H9 (cell line): Measurements from ENCODE around the gene TNC. TPM values are rescaled to one million over a fixed set of nuclear protein-coding genes. Genes with fewer than 3 reads are reported as not detected.

ENCODE experiments used
- DNase-seq: peaks from one replicate; pipeline ENCODE4 v3.0.0-alpha.2; 2017
- H2AFZ ChIP-seq: one replicate; pipeline ENCODE4 v1.6.1; 2013; ENCODE audit warnings: mild to moderate bottlenecking, low read length, control low read depth, moderate library complexity
- H2AK5ac ChIP-seq: 2 replicates; pipeline ENCODE4 v1.6.1; 2013; ENCODE audit warnings: low read length, control low read depth, mixed read lengths; ENCODE audit not compliant: insufficient read length
- H2BK120ac ChIP-seq: one replicate; pipeline ENCODE4 v1.6.1; 2013; ENCODE audit warnings: low read depth, mild to moderate bottlenecking, low read length, control low read depth, inconsistent platforms; ENCODE audit not compliant: poor library complexity, severe bottlenecking
- H2BK12ac ChIP-seq: 2 replicates; pipeline ENCODE4 v1.6.1; 2013; ENCODE audit warnings: low read length, control low read depth, mixed read lengths, low read depth; ENCODE audit not compliant: insufficient read length
- H2BK15ac ChIP-seq: 2 replicates; pipeline ENCODE4 v1.6.1; 2013; ENCODE audit warnings: low read depth, low read length, control low read depth
- H2BK20ac ChIP-seq: one replicate; pipeline ENCODE4 v1.6.1; 2013; ENCODE audit warnings: low read depth, mild to moderate bottlenecking, low read length, control low read depth, inconsistent platforms; ENCODE audit not compliant: poor library complexity, severe bottlenecking
- H2BK5ac ChIP-seq: 2 replicates; pipeline ENCODE4 v1.6.1; 2013; ENCODE audit warnings: low read length, control low read depth, mixed read lengths; ENCODE audit not compliant: insufficient read length
- H3K14ac ChIP-seq: 2 replicates; pipeline ENCODE4 v1.6.1; 2013; ENCODE audit warnings: low read length, control low read depth; ENCODE audit not compliant: insufficient read depth
- H3K18ac ChIP-seq: 2 replicates; pipeline ENCODE4 v1.6.1; 2013; ENCODE audit warnings: low read depth, mild to moderate bottlenecking, mixed read lengths, low read length, control low read depth; ENCODE audit not compliant: insufficient read length
- H3K23ac ChIP-seq: 2 replicates; pipeline ENCODE4 v1.6.1; 2013; ENCODE audit warnings: low read length, control low read depth, mixed read lengths, low read depth; ENCODE audit not compliant: insufficient read length
- H3K23me2 ChIP-seq: 2 replicates; pipeline ENCODE4 v1.6.1; 2013; ENCODE audit warnings: low read depth, mild to moderate bottlenecking, mixed read lengths, low read length, control low read depth; ENCODE audit not compliant: insufficient read length, poor library complexity, severe bottlenecking
- H3K27ac ChIP-seq: 2 replicates; pipeline ENCODE4 v1.5.1; 2013; ENCODE audit warnings: low read length, control low read depth, mixed read lengths, low read depth; ENCODE audit not compliant: insufficient read length
- H3K27me3 ChIP-seq: 2 replicates; pipeline ENCODE4 v1.6.1; 2013; ENCODE audit warnings: low read length, control low read depth, inconsistent platforms; ENCODE audit not compliant: insufficient read depth
- H3K4ac ChIP-seq: 2 replicates; pipeline ENCODE4 v1.6.1; 2013; ENCODE audit warnings: low read depth, mild to moderate bottlenecking, control low read depth, inconsistent platforms, low read length, moderate library complexity
- H3K4me1 ChIP-seq: 2 replicates; pipeline ENCODE4 v1.6.1; 2013; ENCODE audit warnings: low read length, control low read depth, inconsistent platforms; ENCODE audit not compliant: insufficient read depth
- H3K4me2 ChIP-seq: 2 replicates; pipeline ENCODE4 v1.6.1; 2013; ENCODE audit warnings: low read length, control low read depth, mixed read lengths; ENCODE audit not compliant: insufficient read length, insufficient read depth
- H3K56ac ChIP-seq: 2 replicates; pipeline ENCODE4 v1.6.1; 2013; ENCODE audit warnings: low read depth, mild to moderate bottlenecking, mixed read lengths, low read length, control low read depth; ENCODE audit not compliant: insufficient read length
- H3K79me1 ChIP-seq: 2 replicates; pipeline ENCODE4 v1.6.1; 2013; ENCODE audit warnings: low read depth, mild to moderate bottlenecking, moderate library complexity, low read length, control low read depth, inconsistent platforms; ENCODE audit not compliant: insufficient read depth, poor library complexity, severe bottlenecking
- H3K79me2 ChIP-seq: 2 replicates; pipeline ENCODE4 v1.6.1; 2013; ENCODE audit warnings: low read length, control low read depth, inconsistent platforms; ENCODE audit not compliant: insufficient read depth
- H3K9ac ChIP-seq: 2 replicates; pipeline ENCODE4 v1.6.1; 2013; ENCODE audit warnings: low read length, control low read depth, mixed read lengths; ENCODE audit not compliant: insufficient read length; ENCODE audit errors: extremely low read depth
- H3K9me3 ChIP-seq: one replicate; pipeline ENCODE4 v1.6.1; 2013; ENCODE audit warnings: low read depth, low read length, inconsistent platforms; ENCODE audit not compliant: control insufficient read depth
- H3T11ph ChIP-seq: one replicate; pipeline ENCODE4 v1.6.1; 2013; ENCODE audit warnings: mild to moderate bottlenecking, low read length, control low read depth, inconsistent platforms
- H4K20me1 ChIP-seq: one replicate; pipeline ENCODE4 v1.6.1; 2013; ENCODE audit not compliant: control insufficient read depth, insufficient read length, insufficient read depth
- H4K5ac ChIP-seq: 2 replicates; pipeline ENCODE4 v1.6.1; 2013; ENCODE audit warnings: low read depth, mild to moderate bottlenecking, mixed read lengths, low read length, control low read depth; ENCODE audit not compliant: insufficient read length
- H4K8ac ChIP-seq: replicated peaks from 2 replicates; pipeline ENCODE4 v1.6.1; 2013; ENCODE audit warnings: low read length, control low read depth, mixed read lengths, low read depth; ENCODE audit not compliant: insufficient read length
- H4K91ac ChIP-seq: 2 replicates; pipeline ENCODE4 v1.6.1; 2013; ENCODE audit warnings: low read depth, mild to moderate bottlenecking, moderate library complexity, mixed read lengths, low read length, control low read depth; ENCODE audit not compliant: insufficient read length
- H3K27ac Mint-ChIP-seq, 3 experiments: 2 replicates in 2 of 3; 3 replicates in 1 of 3; pipeline ENCODE4 v1.8.0; 2020 to 2021; ENCODE audit warnings: mixed read lengths in 3 of 3, mild to moderate bottlenecking in 1 of 3, moderate library complexity in 1 of 3
- H3K27me3 Mint-ChIP-seq: 2 replicates; pipeline ENCODE4 v1.8.0; 2021; ENCODE audit warnings: low read depth, mild to moderate bottlenecking, moderate library complexity, mixed read lengths
- H3K36me3 Mint-ChIP-seq, 3 experiments: 2 replicates in 2 of 3; 3 replicates in 1 of 3; pipeline ENCODE4 v1.8.0; 2020 to 2021; ENCODE audit warnings: low read depth in 3 of 3, mixed read lengths in 3 of 3; ENCODE audit not compliant: insufficient read depth in 1 of 3
- H3K4me1 Mint-ChIP-seq, 2 experiments: 2 replicates each; pipeline ENCODE4 v1.8.0; 2020; ENCODE audit warnings: mixed read lengths in 2 of 2
- H3K4me3 Mint-ChIP-seq, 2 experiments: 2 replicates in 1 of 2; 3 replicates in 1 of 2; pipeline ENCODE4 v1.8.0; 2020 to 2021; ENCODE audit warnings: mild to moderate bottlenecking in 2 of 2, mixed read lengths in 2 of 2, moderate library complexity in 1 of 2
- H3K9me3 Mint-ChIP-seq, 2 experiments: 2 replicates in 1 of 2; 3 replicates in 1 of 2; pipeline ENCODE4 v1.8.0; 2020; ENCODE audit warnings: mild to moderate bottlenecking in 2 of 2, mixed read lengths in 2 of 2, moderate library complexity in 1 of 2
- WGBS: extraction: QIAGEN DNeasy Blood & Tissue Kit; methylation state at CpG from one replicate; pipeline ENCODE4 v1.1.7; 2013; ENCODE audit warnings: missing lambda C conversion rate, low lambda C conversion rate, mixed read lengths; ENCODE audit not compliant: insufficient read length; ENCODE audit errors: extremely low coverage; 5-methylcytosine and 5-hydroxymethylcytosine counted together
- total RNA-seq: library from RNA; stranded (reverse); gene quantifications from 2 replicates; pipeline ENCODE4 v1.2.1, GENCODE V29; 2021
- TF ChIP-seq, protein P1 (sequence below): fragments of 200-600 bp; sonication (generic); conservative IDR thresholded peaks from 3 replicates; pipeline ENCODE4 v1.8.0; 2021; ENCODE audit warnings: antibody characterized with exemption, mild to moderate bottlenecking

TNC gene
- total RNA-seq, 1 experiment from 2014 or later, result 0.63 TPM

GRCh38 chr9:115106642-115107041, 11.3 kb downstream of the TNC start:
- H3K56ac ChIP-seq, result no peak overlapping the region
- no peak overlapping the region for H3K4me2 ChIP-seq
- H4K20me1 ChIP-seq, result no peaks in the 10 kb centered on the region
- Mint-ChIP-seq H3K9me3 (no peaks in the 10 kb centered on the region; a peak in 1 of 5 replicates), H3K4me3 (no peak overlapping the region), H3K27ac (no peak overlapping the region), H3K36me3 (no peaks in the 10 kb centered on the region), H3K27me3 (peaks cover 64% of the 10 kb centered on the region), H3K4me1 (peaks cover 0 to 3% of the 10 kb centered on the region in 2 experiments; a peak in 1 of 4 replicates)
- 0 out of 2 replicates have a peak, but pooled peaks cover 2% of the 10 kb centered on the region for H3K79me2 ChIP-seq
- no peak overlapping the region for H2BK12ac ChIP-seq
- H3K14ac ChIP-seq, result no peak overlapping the region
- no peaks in the 10 kb centered on the region for H3K23me2 ChIP-seq
- no peak overlapping the region for H3K4ac ChIP-seq
- H3K79me1 ChIP-seq, result no peaks in the 10 kb centered on the region
- H3K18ac ChIP-seq, result no peak overlapping the region
- H3K9ac ChIP-seq, result no peak overlapping the region
- TF ChIP-seq, protein P1, sequence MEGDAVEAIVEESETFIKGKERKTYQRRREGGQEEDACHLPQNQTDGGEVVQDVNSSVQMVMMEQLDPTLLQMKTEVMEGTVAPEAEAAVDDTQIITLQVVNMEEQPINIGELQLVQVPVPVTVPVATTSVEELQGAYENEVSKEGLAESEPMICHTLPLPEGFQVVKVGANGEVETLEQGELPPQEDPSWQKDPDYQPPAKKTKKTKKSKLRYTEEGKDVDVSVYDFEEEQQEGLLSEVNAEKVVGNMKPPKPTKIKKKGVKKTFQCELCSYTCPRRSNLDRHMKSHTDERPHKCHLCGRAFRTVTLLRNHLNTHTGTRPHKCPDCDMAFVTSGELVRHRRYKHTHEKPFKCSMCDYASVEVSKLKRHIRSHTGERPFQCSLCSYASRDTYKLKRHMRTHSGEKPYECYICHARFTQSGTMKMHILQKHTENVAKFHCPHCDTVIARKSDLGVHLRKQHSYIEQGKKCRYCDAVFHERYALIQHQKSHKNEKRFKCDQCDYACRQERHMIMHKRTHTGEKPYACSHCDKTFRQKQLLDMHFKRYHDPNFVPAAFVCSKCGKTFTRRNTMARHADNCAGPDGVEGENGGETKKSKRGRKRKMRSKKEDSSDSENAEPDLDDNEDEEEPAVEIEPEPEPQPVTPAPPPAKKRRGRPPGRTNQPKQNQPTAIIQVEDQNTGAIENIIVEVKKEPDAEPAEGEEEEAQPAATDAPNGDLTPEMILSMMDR, result no peak
- no peaks in the 10 kb centered on the region for H3K27me3 ChIP-seq
- no peak overlapping the region for H2AFZ ChIP-seq
- no peak overlapping the region for H4K5ac ChIP-seq
- H3K9me3 ChIP-seq, result no peaks in the 10 kb centered on the region
- H2BK5ac ChIP-seq, result no peak overlapping the region
- no peak overlapping the region for H4K8ac ChIP-seq
- no peaks in the 10 kb centered on the region for H3K4me1 ChIP-seq
- H2BK15ac ChIP-seq, result no peak overlapping the region
- no peak overlapping the region for H3T11ph ChIP-seq
- H2BK20ac ChIP-seq, result no peak overlapping the region
- H2BK120ac ChIP-seq, result no peak overlapping the region
- no peak for DNase-seq
- H4K91ac ChIP-seq, result no peak overlapping the region
- H2AK5ac ChIP-seq, result no peak overlapping the region
- no peak overlapping the region for H3K23ac ChIP-seq
- no peak overlapping the region for H3K27ac ChIP-seq
- WGBS, result no CpG with 5 or more reads among the region's 2 CpGs
